ENCODE measurements around the gene EXOC6B. TPM values are rescaled to one million over a fixed set of nuclear protein-coding genes. Genes with fewer than 3 reads are reported as not detected.

Gene EXOC6B
- total and polyA plus RNA-seq, 12 donors = 16.3 to 243 (median 144) TPM

- TF ChIP-seq CTCF (IDR thresholded peaks at IDR 0.05) = no peak
- 97 to 99% methylated on average over 3 of the region's 3 CpGs for WGBS, 2 donors
- H3K9me3 ChIP-seq = no peaks in the 10 kb centered on the region
- no peak for DNase-seq
- no peak for ATAC-seq
- no peak overlapping the region for H3K27ac ChIP-seq
- intact Hi-C loops (cut with DNase I) = no loop called here
- peaks cover 0 to 25% (median 0%) of the 10 kb centered on the region in 9 donors for H3K36me3 ChIP-seq
- no peaks in the 10 kb centered on the region for H3K27me3 ChIP-seq
- H3K4me3 ChIP-seq = no peak overlapping the region
- H3K4me1 ChIP-seq = peaks cover 0 to 28% (median 10%) of the 10 kb centered on the region in 9 donors
Measured at GRCh38 chr2:72513011-72513410, 312.8 kb downstream of the EXOC6B start.

GRCh38 chr2:72512376-72512775, 313.5 kb downstream of the EXOC6B start:
- Histone ChIP-seq H3K36me3 (peaks cover 0 to 25% (median 0%) of the 10 kb centered on the region in 9 donors), H3K27me3 (no peaks in the 10 kb centered on the region), H3K9me3 (no peaks in the 10 kb centered on the region), H3K4me3 (no peak overlapping the region), H3K4me1 (peaks cover 0 to 23% (median 10%) of the 10 kb centered on the region in 9 donors), H3K27ac (no peak overlapping the region)
- no peak for TF ChIP-seq CTCF (IDR thresholded peaks at IDR 0.05)
- intact Hi-C loops (cut with DNase I) = no loop called here
- DNase-seq (no peak), ATAC-seq (no peak)
- WGBS, 2 donors = 98 to 100% methylated on average over 1 of the region's 1 CpG

DNA sequence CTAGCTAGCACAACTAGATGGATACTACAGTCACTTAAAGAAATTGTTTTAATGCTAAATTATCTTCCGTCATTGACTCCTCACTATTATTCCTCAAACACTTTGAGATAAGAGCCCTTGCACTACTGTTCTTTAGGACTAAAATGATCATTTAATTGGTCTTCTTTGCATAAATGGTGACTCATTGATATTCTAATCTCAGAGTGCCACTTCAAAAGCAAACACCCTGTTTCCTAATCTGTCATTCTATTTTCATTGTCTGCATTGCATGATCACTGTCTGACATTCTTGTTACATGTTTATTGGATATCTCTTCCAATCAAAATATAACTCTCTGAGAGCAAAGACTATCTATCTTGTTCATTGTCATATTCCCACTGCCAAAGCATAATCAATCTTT, 313.9 kb downstream of the EXOC6B start:
- peaks cover 0 to 25% (median 0%) of the 10 kb centered on the region in 9 donors for H3K36me3 ChIP-seq
- H3K4me1 ChIP-seq = peaks cover 0 to 19% (median 9%) of the 10 kb centered on the region in 9 donors
- H3K9me3 ChIP-seq = no peaks in the 10 kb centered on the region
- ATAC-seq (no peak), DNase-seq (no peak)
- WGBS, 2 donors = 95 to 100% methylated on average over 1 of the region's 1 CpG
- no peaks in the 10 kb centered on the region for H3K27me3 ChIP-seq
- no peak for TF ChIP-seq CTCF (IDR thresholded peaks at IDR 0.05)
- intact Hi-C loops (cut with DNase I) = no loop called here
- no peak overlapping the region for H3K27ac ChIP-seq
- no peak overlapping the region for H3K4me3 ChIP-seq

GRCh38 chr2:72497763-72498162, 328.1 kb downstream of the EXOC6B start:
- no peak for ATAC-seq
- Histone ChIP-seq H3K4me1 (no peaks in the 10 kb centered on the region), H3K9me3 (no peaks in the 10 kb centered on the region), H3K36me3 (peaks cover 0 to 67% (median 9%) of the 10 kb centered on the region in 9 donors), H3K27me3 (no peaks in the 10 kb centered on the region), H3K4me3 (no peak overlapping the region), H3K27ac (no peak overlapping the region)
- no peak for TF ChIP-seq CTCF (IDR thresholded peaks at IDR 0.05)
- 90 to 94% methylated on average over 2 of the region's 2 CpGs for WGBS, 2 donors
- DNase-seq = no peak
- intact Hi-C loops (cut with DNase I) = no loop called here

All from heart right ventricle (tissue), 16 donors.